B cell (primary cell): Measurements from ENCODE around the gene SKAP2. TPM values are rescaled to one million over a fixed set of nuclear protein-coding genes. Genes with fewer than 3 reads are reported as not detected.

Experiments used
- ATAC-seq: fragments of 200-7000 bp; cut with Tn5 transposase; one replicate; pipeline ENCODE4 v1.10.0; 2021; ENCODE audit warnings: low read depth, mild to moderate bottlenecking, moderate number of reproducible peaks, moderate library complexity
- CTCF ChIA-PET: fragments of 350-600 bp; sonication (Branson Sonifier 250); formaldehyde crosslinking; loops from one replicate; lab custom pipeline; 2021; ENCODE audit warnings: antibody characterized with exemption, inconsistent platforms; lab: Charles Lee
- POLR2A ChIA-PET: fragments of 350-600 bp; sonication (Branson Sonifier 250); formaldehyde crosslinking; loops from one replicate; lab custom pipeline; 2021; ENCODE audit warnings: antibody characterized with exemption; lab: Charles Lee
- DNase-seq: peaks from one replicate; pipeline ENCODE4 v3.0.0; 2013
- H2AFZ ChIP-seq: 2 replicates; pipeline ENCODE4 v1.6.1; 2012; ENCODE audit warnings: mild to moderate bottlenecking, low read depth, low read length; ENCODE audit not compliant: insufficient read depth, poor library complexity, severe bottlenecking
- H3K27ac ChIP-seq, 2 donors: 1 replicate in 1 of 2; 2 replicates in 1 of 2; pipeline ENCODE4 v1.5.1; 2012 to 2013; ENCODE audit warnings: low read length in 2 of 2, mild to moderate bottlenecking in 2 of 2, moderate library complexity in 1 of 2
- H3K27me3 ChIP-seq, 4 experiments: fragments of 200-600 bp in 1 of 4; sonication (generic) in 1 of 4; replicated peaks in 1 of 4; 1 replicate in 2 of 4; 2 replicates in 2 of 4; pipeline versions ENCODE4 v1.6.1 to v1.7.0; 2013 to 2016; ENCODE audit warnings: low read length in 3 of 4, mild to moderate bottlenecking in 2 of 4, mixed read lengths in 1 of 4, moderate library complexity in 1 of 4; ENCODE audit not compliant: insufficient read depth in 4 of 4, control insufficient read depth in 3 of 4; ENCODE audit errors: control extremely low read depth in 1 of 4
- H3K36me3 ChIP-seq, 2 experiments: replicated peaks in 1 of 2; 1 replicate in 1 of 2; 2 replicates in 1 of 2; pipeline versions ENCODE4 v1.6.1 to v1.7.1; 2013; ENCODE audit warnings: low read length in 1 of 2; ENCODE audit not compliant: insufficient read depth in 2 of 2, control insufficient read depth in 1 of 2; ENCODE audit errors: control extremely low read depth in 1 of 2, extremely low read depth in 1 of 2
- H3K4me1 ChIP-seq, 2 donors: fragments of 200-600 bp in 1 of 2; sonication (generic) in 1 of 2; 1 replicate in 1 of 2; 2 replicates in 1 of 2; pipeline versions ENCODE4 v1.5.1 to v1.6.1; 2013 to 2017; ENCODE audit warnings: low read length in 2 of 2; ENCODE audit not compliant: control insufficient read depth in 2 of 2, insufficient read depth in 2 of 2
- H3K4me2 ChIP-seq: replicated peaks from 2 replicates; pipeline ENCODE3; 2012; ENCODE audit warnings: mild to moderate bottlenecking, low read depth, low read length; ENCODE audit not compliant: poor library complexity, severe bottlenecking
- H3K4me3 ChIP-seq, 5 experiments: fragments of 200-600 bp in 1 of 5; sonication (generic) in 1 of 5; 1 replicate in 3 of 5; 2 replicates in 2 of 5; pipeline versions ENCODE4 v1.5.1 to v1.7.0; 2011 to 2016; ENCODE audit warnings: low read length in 4 of 5, mild to moderate bottlenecking in 4 of 5, low read depth in 2 of 5, control low read depth in 1 of 5, moderate library complexity in 1 of 5; ENCODE audit not compliant: insufficient read depth in 1 of 5; ENCODE audit errors: control extremely low read depth in 1 of 5, extremely low read depth in 1 of 5
- H3K79me2 ChIP-seq: fragments of 200-600 bp; sonication (generic); one replicate; pipeline ENCODE4 v1.6.0; 2016; ENCODE audit warnings: low read length; ENCODE audit not compliant: control insufficient read depth, insufficient read depth
- H3K9ac ChIP-seq: fragments of 200-600 bp; sonication (generic); 2 replicates; pipeline ENCODE4 v1.6.1; 2017; ENCODE audit warnings: mild to moderate bottlenecking, low read length, moderate library complexity
- H3K9me3 ChIP-seq, 3 donors: one replicate each; pipeline versions ENCODE4 v1.6.1 to v1.7.1; 2013; ENCODE audit warnings: low read length in 2 of 3; ENCODE audit not compliant: control insufficient read depth in 2 of 3, insufficient read depth in 1 of 3; ENCODE audit errors: control extremely low read depth in 1 of 3
- H4K20me1 ChIP-seq: 2 replicates; pipeline ENCODE4 v1.6.0; 2012; ENCODE audit warnings: mild to moderate bottlenecking, low read length; ENCODE audit not compliant: insufficient read depth, control insufficient read depth, poor library complexity, severe bottlenecking
- H3K27ac Mint-ChIP-seq: one replicate; pipeline ENCODE4 v1.8.0; 2021; ENCODE audit warnings: mixed read lengths
- H3K27me3 Mint-ChIP-seq: one replicate; pipeline ENCODE4 v1.8.0; 2021; ENCODE audit warnings: mixed read lengths
- H3K4me1 Mint-ChIP-seq: one replicate; pipeline ENCODE4 v1.8.0; 2021; ENCODE audit warnings: mixed read lengths
- H3K4me3 Mint-ChIP-seq: one replicate; pipeline ENCODE4 v1.8.0; 2021; ENCODE audit warnings: mixed read lengths
- H3K9me3 Mint-ChIP-seq: one replicate; pipeline ENCODE4 v1.8.0; 2022; ENCODE audit warnings: mixed read lengths; ENCODE audit not compliant: insufficient read depth
- CTCF ChIP-seq: fragments of 200-600 bp; IDR thresholded peaks from one replicate; pipeline ENCODE4 v1.8.0; 2022; ENCODE audit warnings: antibody characterized with exemption, mild to moderate bottlenecking
- EZH2 ChIP-seq: IDR thresholded peaks from 2 replicates; pipeline ENCODE4 v1.6.1; 2012; ENCODE audit warnings: borderline replicate concordance, low read depth, mild to moderate bottlenecking, moderate library complexity, low read length; ENCODE audit not compliant: insufficient read depth, poor library complexity, severe bottlenecking
- WGBS: methylation state at CpG from one replicate; pipeline ENCODE4 v1.1.5; 2013; ENCODE audit warnings: missing lambda C conversion rate; ENCODE audit not compliant: insufficient coverage; 5-methylcytosine and 5-hydroxymethylcytosine counted together
- intact Hi-C: fragments of 100-400 bp; cut with micrococcal nuclease; formaldehyde crosslinking; loops from one replicate; pipeline ENCODE4 v1.10.0; 2022
- polyA plus RNA-seq: library from polyadenylated mRNA; depleted of rRNA; stranded (reverse); fragments of >200 nt; gene quantifications from 2 replicates; pipeline ENCODE4 v1.2.3, GENCODE V29; 2012
- total RNA-seq, 2 donors: library from RNA; stranded (reverse); fragments of 120-200 nt in 1 of 2; gene quantifications; 1 replicate in 1 of 2; 2 replicates in 1 of 2; pipeline versions ENCODE4 v1.2.3 to v1.2.4, GENCODE V29; 2013 to 2022

The SKAP2 gene
- total and polyA plus RNA-seq, 2 donors (not counting 1 experiment from before 2014, with no cell fraction given): 12.8 to 58.4 TPM

- intact Hi-C loops: no loop called here
- ChIA-PET POLR2A (no interaction called here), CTCF (no interaction called here)
- Histone ChIP-seq H3K27me3 (peaks cover 0 to 4% (median 0%) of the 10 kb centered on the region in 4 experiments), H3K4me1 (no peaks in the 10 kb centered on the region), H3K9ac (no peak overlapping the region), H3K79me2 (no peaks in the 10 kb centered on the region), H4K20me1 (no peaks in the 10 kb centered on the region), H2AFZ (no peak overlapping the region), H3K9me3 (peaks cover 1 to 17% (median 15%) of the 10 kb centered on the region in 3 donors), H3K4me2 (no peak overlapping the region), H3K36me3 (no peaks in the 10 kb centered on the region), H3K4me3 (no peak overlapping the region), H3K27ac (no peak overlapping the region)
- Mint-ChIP-seq H3K9me3 (peaks cover 10% of the 10 kb centered on the region), H3K4me1 (no peaks in the 10 kb centered on the region), H3K4me3 (no peak overlapping the region), H3K27me3 (peaks cover 7% of the 10 kb centered on the region), H3K27ac (no peak overlapping the region)
- DNase-seq (no peak), ATAC-seq (no peak)
- TF ChIP-seq CTCF: no peak
- TF ChIP-seq EZH2: no peak
- WGBS: no CpG with 5 or more reads among the region's 2 CpGs
These were observed 16.5 kb upstream of the SKAP2 start for GRCh38 chr7:26880852-26881251.

GRCh38 chr7:26879671-26880070 lies 15.3 kb upstream of the SKAP2 start:
- Mint-ChIP-seq H3K27me3 (peaks cover 7% of the 10 kb centered on the region), H3K9me3 (peaks cover 2% of the 10 kb centered on the region), H3K4me3 (no peak overlapping the region), H3K4me1 (no peaks in the 10 kb centered on the region), H3K27ac (no peak overlapping the region)
- ATAC-seq (no peak), DNase-seq (no peak)
- intact Hi-C loops: no loop called here
- no peaks in the 10 kb centered on the region for H3K4me1 ChIP-seq
- POLR2A ChIA-PET: no interaction called here
- no peak overlapping the region for H3K4me2 ChIP-seq
- H3K9me3 ChIP-seq: peaks cover 1 to 12% (median 9%) of the 10 kb centered on the region in 3 donors
- no peaks in the 10 kb centered on the region for H3K36me3 ChIP-seq
- no peak overlapping the region for H3K27ac ChIP-seq
- WGBS: no CpG with 5 or more reads among the region's 1 CpG
- no peaks in the 10 kb centered on the region for H4K20me1 ChIP-seq
- H3K79me2 ChIP-seq: no peaks in the 10 kb centered on the region
- H2AFZ ChIP-seq: no peak overlapping the region
- no peak overlapping the region for H3K4me3 ChIP-seq
- CTCF ChIA-PET: no interaction called here
- H3K9ac ChIP-seq: no peak overlapping the region
- H3K27me3 ChIP-seq: peaks cover 0 to 4% (median 0%) of the 10 kb centered on the region in 4 experiments
- TF ChIP-seq EZH2 (no peak), CTCF (no peak)
